ENCODE results near the gene ANKRD52.

ANKRD52 gene

GRCh38 chr12:56258820-56259183 lies 618 bp upstream of the ANKRD52 start:
- Histone ChIP-seq H3K36me3 (peaks cover 22 to 25% (median 24%) of the 10 kb centered on the region in 3 donors), H3K4me3 (peak overlapping the region; percentile 91 to 92), H3K27me3 (no peaks in the 10 kb centered on the region), H3K4me1 (peaks cover 0 to 31% (median 24%) of the 10 kb centered on the region in 4 donors), H3K9me3 (no peaks in the 10 kb centered on the region), H3K27ac (peak overlapping the region; percentile 80 to 85)
- TF ChIP-seq, protein P1, sequence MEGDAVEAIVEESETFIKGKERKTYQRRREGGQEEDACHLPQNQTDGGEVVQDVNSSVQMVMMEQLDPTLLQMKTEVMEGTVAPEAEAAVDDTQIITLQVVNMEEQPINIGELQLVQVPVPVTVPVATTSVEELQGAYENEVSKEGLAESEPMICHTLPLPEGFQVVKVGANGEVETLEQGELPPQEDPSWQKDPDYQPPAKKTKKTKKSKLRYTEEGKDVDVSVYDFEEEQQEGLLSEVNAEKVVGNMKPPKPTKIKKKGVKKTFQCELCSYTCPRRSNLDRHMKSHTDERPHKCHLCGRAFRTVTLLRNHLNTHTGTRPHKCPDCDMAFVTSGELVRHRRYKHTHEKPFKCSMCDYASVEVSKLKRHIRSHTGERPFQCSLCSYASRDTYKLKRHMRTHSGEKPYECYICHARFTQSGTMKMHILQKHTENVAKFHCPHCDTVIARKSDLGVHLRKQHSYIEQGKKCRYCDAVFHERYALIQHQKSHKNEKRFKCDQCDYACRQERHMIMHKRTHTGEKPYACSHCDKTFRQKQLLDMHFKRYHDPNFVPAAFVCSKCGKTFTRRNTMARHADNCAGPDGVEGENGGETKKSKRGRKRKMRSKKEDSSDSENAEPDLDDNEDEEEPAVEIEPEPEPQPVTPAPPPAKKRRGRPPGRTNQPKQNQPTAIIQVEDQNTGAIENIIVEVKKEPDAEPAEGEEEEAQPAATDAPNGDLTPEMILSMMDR (IDR thresholded peaks at IDR 0.05), result no peak
- DNase-seq, result no peak
- intact Hi-C loops (cut with DNase I; ENCODE audit: low total_unique reads), result no loop called here

DNA sequence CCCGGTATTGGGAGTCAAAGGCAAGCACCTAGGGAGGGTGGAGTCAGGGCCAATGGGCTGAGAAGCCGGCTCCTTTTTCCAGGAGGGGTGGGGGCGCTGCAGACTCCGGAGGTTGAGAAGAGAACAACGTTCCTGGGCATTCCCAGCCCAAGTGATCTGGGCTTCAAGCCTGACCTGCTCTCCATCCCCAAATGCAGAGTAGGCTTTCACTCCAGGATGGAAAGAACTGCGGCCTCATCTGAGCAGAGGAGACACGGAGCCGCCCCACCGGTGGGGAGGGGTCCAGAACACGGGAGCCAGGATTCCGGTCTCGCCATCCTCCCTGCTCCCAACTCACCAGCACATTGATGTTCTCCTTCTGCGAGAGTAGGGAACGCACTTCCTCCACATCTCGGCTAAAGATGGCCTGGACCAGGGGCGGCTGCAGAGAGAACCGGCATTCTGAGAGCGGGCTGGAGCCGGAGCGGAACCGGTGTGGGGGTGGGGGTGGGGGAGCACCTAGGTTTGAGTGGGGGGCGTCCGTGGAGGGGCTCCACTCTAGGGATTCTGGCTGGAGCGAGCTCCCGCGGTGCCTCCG lies 605 bp downstream of the ANKRD52 start:
- H3K4me1 ChIP-seq, result peaks cover 0 to 31% (median 24%) of the 10 kb centered on the region in 4 donors
- intact Hi-C loops (cut with DNase I; ENCODE audit: low total_unique reads), result no loop called here
- no peaks in the 10 kb centered on the region for H3K9me3 ChIP-seq
- H3K36me3 ChIP-seq, result peaks cover 34 to 38% (median 36%) of the 10 kb centered on the region in 3 donors
- DNase-seq, result no peak
- no peaks in the 10 kb centered on the region for H3K27me3 ChIP-seq
- peak overlapping the region; percentile 80 to 85 for H3K27ac ChIP-seq
- TF ChIP-seq, protein P1 (IDR thresholded peaks at IDR 0.05), result no peak
- H3K4me3 ChIP-seq, result peak overlapping the region; percentile 91 to 92

DNA sequence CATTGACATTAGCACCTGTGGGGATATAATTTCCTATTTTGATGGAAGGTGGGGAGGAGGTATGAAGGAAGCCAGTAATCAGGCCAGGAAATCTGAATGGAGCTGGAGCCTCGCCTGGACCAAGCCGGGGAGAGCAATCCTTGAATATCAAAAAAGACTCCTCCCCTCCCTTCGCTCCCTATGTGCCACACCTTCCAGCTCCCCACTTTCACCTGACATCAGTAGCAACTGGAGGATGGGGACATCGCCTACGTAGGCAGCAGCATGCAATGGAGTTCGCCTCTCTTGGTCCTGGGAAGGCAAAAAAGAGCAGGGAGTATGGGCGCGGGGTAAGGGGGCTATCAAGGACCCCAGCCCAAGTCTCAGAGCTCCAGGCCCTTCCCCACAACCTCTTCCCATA lies 1.1 kb downstream of the ANKRD52 start:
- no peaks in the 10 kb centered on the region for H3K9me3 ChIP-seq
- intact Hi-C loops (cut with DNase I; ENCODE audit: low total_unique reads), result no loop called here
- H3K4me1 ChIP-seq, result peaks cover 0 to 31% (median 24%) of the 10 kb centered on the region in 4 donors
- peak overlapping the region; percentile 91 to 92 for H3K4me3 ChIP-seq
- TF ChIP-seq, protein P1 (IDR thresholded peaks at IDR 0.05), result no peak
- H3K36me3 ChIP-seq, result peaks cover 39 to 43% (median 41%) of the 10 kb centered on the region in 3 donors
- no peaks in the 10 kb centered on the region for H3K27me3 ChIP-seq
- H3K27ac ChIP-seq, result peak overlapping the region; percentile 80 to 85
- DNase-seq, result no peak

DNA sequence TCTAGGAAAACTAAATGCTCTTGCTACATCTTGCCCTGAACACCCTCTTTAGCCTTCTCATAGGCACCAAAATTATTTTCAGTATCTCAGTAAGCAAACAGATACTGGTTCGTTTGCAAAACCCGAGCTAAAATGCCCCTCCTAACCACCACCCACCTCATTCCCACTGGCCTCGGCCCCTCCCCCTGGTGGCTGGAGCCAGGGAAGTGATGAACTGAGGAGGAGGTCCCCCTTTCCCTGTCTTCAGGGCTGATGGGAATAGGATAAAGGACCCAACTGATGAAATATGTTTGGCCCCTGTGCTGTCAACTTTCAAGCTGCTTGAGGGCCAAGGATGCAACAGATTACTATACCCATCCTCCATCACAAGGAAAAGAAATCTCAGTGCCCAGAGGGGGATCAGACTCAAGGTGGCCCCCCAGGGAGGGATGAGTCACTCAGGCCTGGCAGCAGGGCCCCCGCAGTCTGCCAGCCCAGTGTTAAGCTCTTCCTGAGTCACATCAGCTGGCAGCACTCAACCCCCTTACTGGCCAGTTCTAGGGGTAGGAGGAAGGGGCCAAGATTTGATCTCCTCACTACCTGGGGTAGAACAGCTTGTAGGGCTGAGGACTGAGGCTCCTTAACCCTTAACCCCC lies 1.7 kb downstream of the ANKRD52 start:
- DNase-seq, result no peak
- TF ChIP-seq, protein P1 (IDR thresholded peaks at IDR 0.05), result no peak
- no peaks in the 10 kb centered on the region for H3K9me3 ChIP-seq
- peaks cover 46 to 49% (median 48%) of the 10 kb centered on the region in 3 donors for H3K36me3 ChIP-seq
- H3K4me3 ChIP-seq, result peak overlapping the region in 1 of 2 donors; percentile 92
- intact Hi-C loops (cut with DNase I; ENCODE audit: low total_unique reads), result no loop called here
- H3K4me1 ChIP-seq, result peaks cover 0 to 31% (median 24%) of the 10 kb centered on the region in 4 donors
- H3K27me3 ChIP-seq, result no peaks in the 10 kb centered on the region
- peak overlapping the region; percentile 2 to 85 for H3K27ac ChIP-seq

DNA sequence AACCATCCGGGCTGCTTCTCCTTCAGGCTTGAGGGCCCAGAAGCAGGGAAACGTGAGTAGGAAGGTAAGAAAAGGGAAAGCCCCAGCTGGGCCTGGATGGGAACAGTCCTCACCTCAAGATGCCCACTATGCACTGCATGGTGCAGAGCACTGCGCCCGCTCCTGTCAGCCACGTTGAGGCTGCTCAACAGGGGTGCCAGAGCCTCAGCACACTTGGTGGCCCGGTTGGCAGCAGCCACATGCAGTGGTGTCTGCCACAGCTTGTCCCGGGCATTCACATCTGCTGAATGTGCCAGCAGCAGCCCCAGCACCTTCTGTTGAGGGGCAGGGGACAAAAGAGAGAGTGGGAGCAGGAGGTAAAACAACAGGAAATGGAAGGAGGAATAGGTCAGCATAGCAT lies 2.5 kb downstream of the ANKRD52 start:
- H3K4me3 ChIP-seq, result no peak overlapping the region
- no peaks in the 10 kb centered on the region for H3K27me3 ChIP-seq
- H3K9me3 ChIP-seq, result no peaks in the 10 kb centered on the region
- peak overlapping the region in 1 of 2 donors; percentile 85 for H3K27ac ChIP-seq
- intact Hi-C loops (cut with DNase I; ENCODE audit: low total_unique reads), result no loop called here
- H3K4me1 ChIP-seq, result peaks cover 0 to 31% (median 24%) of the 10 kb centered on the region in 4 donors
- TF ChIP-seq, protein P1 (IDR thresholded peaks at IDR 0.05), result no peak
- peaks cover 53 to 57% (median 55%) of the 10 kb centered on the region in 3 donors for H3K36me3 ChIP-seq
- DNase-seq, result no peak

All from tibial artery (tissue), 4 donors.